Upper lobe of left lung (tissue), 6 donors: ENCODE measurements around the gene SVEP1. TPM values are rescaled to one million over a fixed set of nuclear protein-coding genes. Genes with fewer than 3 reads are reported as not detected.
A peak's percentile ranks its signal among the peaks of the same experiment; 100 is the strongest.
"Not testable (repeated sequence)": the region's sequence is repeated elsewhere in the genome, so short reads cannot be mapped to it uniquely, and the experiment has no call there.

Experiments
- ATAC-seq, 2 donors: fragments of 200-7000 bp; cut with Tn5 transposase; one replicate each; pipeline ENCODE4 v1.9.1; 2022; ENCODE audit warnings: mild to moderate bottlenecking in 2 of 2, moderate library complexity in 2 of 2; ENCODE audit not compliant: low FRiP score in 2 of 2
- DNase-seq, 2 donors: peaks; one replicate each; pipeline ENCODE4 v3.0.0-alpha.2; 2019 to 2020
- H3K27ac ChIP-seq, 4 donors: fragments of 200-600 bp; sonication (generic); one replicate each; pipeline ENCODE4 v1.5.1; 2016 to 2019
- H3K27me3 ChIP-seq, 4 donors: fragments of 200-600 bp; sonication (generic); one replicate each; pipeline ENCODE4 v1.5.1; 2017 to 2019
- H3K36me3 ChIP-seq, 4 donors: fragments of 200-600 bp; sonication (generic); one replicate each; pipeline ENCODE4 v1.5.1; 2016 to 2019
- H3K4me1 ChIP-seq, 4 donors: fragments of 200-600 bp; sonication (generic); one replicate each; pipeline ENCODE4 v1.5.1; 2018 to 2019
- H3K4me3 ChIP-seq, 4 donors: fragments of 200-600 bp; sonication (generic); one replicate each; pipeline ENCODE4 v1.5.1; 2017 to 2019; ENCODE audit warnings: mild to moderate bottlenecking in 2 of 4, moderate library complexity in 1 of 4
- H3K9me3 ChIP-seq, 4 donors: fragments of 200-600 bp; sonication (generic); one replicate each; pipeline ENCODE4 v1.5.1; 2018 to 2019
- CTCF ChIP-seq, 6 experiments: fragments of 450-650 bp in 4 of 6; fragments of 200-600 bp in 2 of 6; sonication (generic) in 2 of 6; IDR thresholded peaks; one replicate each; pipeline ENCODE4 v1.5.1; 2016 to 2019; ENCODE audit warnings: antibody characterized with exemption in 6 of 6
- EP300 ChIP-seq, 4 donors: sonication (generic); formaldehyde crosslinking; IDR thresholded peaks; one replicate each; pipeline ENCODE4 v1.5.1; 2017; ENCODE audit warnings: antibody characterized with exemption in 4 of 4, control low read depth in 2 of 4
- POLR2A ChIP-seq, 4 donors: fragments of 450-650 bp; IDR thresholded peaks; one replicate each; pipeline ENCODE4 v1.5.1; 2016 to 2017; ENCODE audit warnings: antibody characterized with exemption in 4 of 4, mild to moderate bottlenecking in 2 of 4
- POLR2AphosphoS5 ChIP-seq, 2 donors: sonication (generic); formaldehyde crosslinking; IDR thresholded peaks; one replicate each; pipeline ENCODE4 v1.5.1; 2017; ENCODE audit warnings: antibody characterized with exemption in 2 of 2
- WGBS, 2 donors: methylation state at CpG; one replicate each; pipeline ENCODE4 v1.1.5; 2017 to 2018; 5-methylcytosine and 5-hydroxymethylcytosine counted together
- total RNA-seq, 6 donors: library from RNA; depleted of rRNA in 4 of 6; stranded (reverse); fragments of >200 nt in 4 of 6; gene quantifications; one replicate each; pipeline versions ENCODE4 v1.1.0 to v1.2.1, GENCODE V29; 2016 to 2021
- donor health status: DM: no; HTN: no; CAD: no; lungs with moderate emphysema.
- donor health status: DM: no; HTN: yes; CAD: no; lungs with severe emphysema.

The SVEP1 gene
- total RNA-seq, 6 donors from 2014 or later: 25.4 to 54.5 (median 33.0) TPM

- ATAC-seq (no peak), DNase-seq (no peak)
- TF ChIP-seq CTCF (IDR thresholded peaks at IDR 0.05) (no peak), EP300 (IDR thresholded peaks at IDR 0.05) (no peak), POLR2AphosphoS5 (IDR thresholded peaks at IDR 0.05) (no peak), POLR2A (IDR thresholded peaks at IDR 0.05) (no peak)
These were observed 37.6 kb downstream of the SVEP1 start for GRCh38 chr9:110541950-110542349.

GRCh38 chr9:110538647-110539041 is 40.9 kb downstream of the SVEP1 start:
- no peak overlapping the region for H3K4me3 ChIP-seq
- no peaks in the 10 kb centered on the region for H3K4me1 ChIP-seq
- no peaks in the 10 kb centered on the region for H3K27me3 ChIP-seq
- ATAC-seq: no peak
- no peak for DNase-seq
- WGBS, 2 donors: 58 to 88% methylated on average over 2 of the region's 2 CpGs
- H3K9me3 ChIP-seq: no peaks in the 10 kb centered on the region
- H3K36me3 ChIP-seq: no peaks in the 10 kb centered on the region
- H3K27ac ChIP-seq: no peak overlapping the region
- TF ChIP-seq POLR2AphosphoS5 (IDR thresholded peaks at IDR 0.05): no peak
- no peak for TF ChIP-seq CTCF (IDR thresholded peaks at IDR 0.05)
- no peak for TF ChIP-seq EP300 (IDR thresholded peaks at IDR 0.05)
- TF ChIP-seq POLR2A (IDR thresholded peaks at IDR 0.05): no peak

More at GRCh38 chr9:110541950-110542349, 37.6 kb downstream of the SVEP1 start:
- Histone ChIP-seq H3K9me3 (no peaks in the 10 kb centered on the region), H3K36me3 (no peaks in the 10 kb centered on the region), H3K27me3 (no peaks in the 10 kb centered on the region), H3K4me1 (no peaks in the 10 kb centered on the region), H3K4me3 (no peak overlapping the region), H3K27ac (no peak overlapping the region)
- WGBS, 2 donors: 55 to 64% methylated on average over 2 of the region's 2 CpGs

- Histone ChIP-seq H3K9me3 (no peaks in the 10 kb centered on the region), H3K36me3 (no peaks in the 10 kb centered on the region), H3K27me3 (no peaks in the 10 kb centered on the region), H3K27ac (no peak overlapping the region), H3K4me1 (no peaks in the 10 kb centered on the region), H3K4me3 (no peak overlapping the region)
- ATAC-seq: peak in 1 of 2 donors; percentile 74
- WGBS, 2 donors: 25 to 49% methylated on average over 4 of the region's 4 CpGs
- DNase-seq: no peak
- TF ChIP-seq POLR2A (IDR thresholded peaks at IDR 0.05) (no peak), CTCF (IDR thresholded peaks at IDR 0.05) (no peak), EP300 (IDR thresholded peaks at IDR 0.05) (no peak), POLR2AphosphoS5 (IDR thresholded peaks at IDR 0.05) (no peak)
These were observed 41.5 kb downstream of the SVEP1 start for GRCh38 chr9:110537841-110538646.

GRCh38 chr9:110536822-110537221 is 42.7 kb downstream of the SVEP1 start:
- no peaks in the 10 kb centered on the region for H3K9me3 ChIP-seq
- no peak overlapping the region for H3K4me3 ChIP-seq
- H3K4me1 ChIP-seq: no peaks in the 10 kb centered on the region
- H3K27ac ChIP-seq: no peak overlapping the region
- TF ChIP-seq CTCF (IDR thresholded peaks at IDR 0.05) (no peak), EP300 (IDR thresholded peaks at IDR 0.05) (peak in 1 of 4 donors; percentile 17)
- H3K27me3 ChIP-seq: no peaks in the 10 kb centered on the region
- H3K36me3 ChIP-seq: no peaks in the 10 kb centered on the region
- ATAC-seq: peak in 1 of 2 donors; percentile 72
- WGBS, 2 donors: 44 to 57% methylated on average over 4 of the region's 4 CpGs
- DNase-seq: no peak

- ATAC-seq, DNase-seq, H3K4me3 ChIP-seq, H3K27me3 ChIP-seq, H3K27ac ChIP-seq, H3K4me1 ChIP-seq, H3K9me3 ChIP-seq, H3K36me3 ChIP-seq: not testable (repeated sequence)
- 80 to 81% methylated on average over 4 of the region's 4 CpGs for WGBS, 2 donors
These were observed 45.4 kb downstream of the SVEP1 start for GRCh38 chr9:110534162-110534561.
